ENCODE data around the gene TLK2.

The TLK2 gene

GRCh38 chr17:62616993-62617893 lies 138.6 kb downstream of the TLK2 start:
- Histone ChIP-seq H3K4me3 (replicated peaks; ENCODE audit: low read depth, low read length) (no peak overlapping the region), H3K36me3 (ENCODE audit: control insufficient read depth, insufficient read depth, low read length) (peaks cover 10% of the 10 kb centered on the region), H3K27me3 (replicated peaks; ENCODE audit: control insufficient read depth, insufficient read depth, low read length) (no peaks in the 10 kb centered on the region)
- DNase-seq (ENCODE audit: extremely low read depth, insufficient read length), result no peak
- no peak for TF ChIP-seq CTCF (IDR thresholded peaks at IDR 0.05; ENCODE audit: insufficient read depth, low read length, poor library complexity, severe bottlenecking)

DNA sequence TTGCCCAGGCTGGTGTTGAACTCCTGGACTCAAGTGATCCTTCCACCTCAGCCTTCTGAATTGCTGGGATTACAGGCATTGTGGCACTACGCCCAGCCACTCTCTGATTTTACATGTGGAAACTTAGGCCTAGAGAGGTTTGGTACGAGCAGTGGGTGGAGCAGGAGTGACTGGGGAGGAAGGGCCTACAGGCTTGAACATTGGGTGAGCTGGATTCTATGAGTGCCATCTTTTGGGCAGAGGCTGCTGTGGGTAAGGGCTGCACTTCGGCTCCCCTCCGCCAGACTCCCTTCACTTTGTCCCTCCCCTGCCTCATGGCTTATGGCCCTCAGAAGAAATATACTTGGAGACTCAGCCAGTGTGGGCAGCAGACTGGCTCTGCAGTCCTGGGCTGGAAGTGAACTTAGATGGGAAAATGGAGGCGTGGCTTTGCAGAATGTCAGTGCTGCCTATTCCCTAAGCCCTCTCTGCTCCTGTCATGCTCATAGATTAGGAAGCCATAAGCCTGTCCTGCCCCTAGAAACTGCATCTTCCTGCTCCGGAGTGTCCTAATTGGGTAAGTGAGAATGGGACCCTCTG lies 139.4 kb downstream of the TLK2 start:
- Histone ChIP-seq H3K4me3 (replicated peaks; ENCODE audit: low read depth, low read length) (no peak overlapping the region), H3K36me3 (ENCODE audit: control insufficient read depth, insufficient read depth, low read length) (peaks cover 10% of the 10 kb centered on the region), H3K27me3 (replicated peaks; ENCODE audit: control insufficient read depth, insufficient read depth, low read length) (no peaks in the 10 kb centered on the region)
- DNase-seq (ENCODE audit: extremely low read depth, insufficient read length), result no peak
- TF ChIP-seq CTCF (IDR thresholded peaks at IDR 0.05; ENCODE audit: insufficient read depth, low read length, poor library complexity, severe bottlenecking), result no peak

DNA sequence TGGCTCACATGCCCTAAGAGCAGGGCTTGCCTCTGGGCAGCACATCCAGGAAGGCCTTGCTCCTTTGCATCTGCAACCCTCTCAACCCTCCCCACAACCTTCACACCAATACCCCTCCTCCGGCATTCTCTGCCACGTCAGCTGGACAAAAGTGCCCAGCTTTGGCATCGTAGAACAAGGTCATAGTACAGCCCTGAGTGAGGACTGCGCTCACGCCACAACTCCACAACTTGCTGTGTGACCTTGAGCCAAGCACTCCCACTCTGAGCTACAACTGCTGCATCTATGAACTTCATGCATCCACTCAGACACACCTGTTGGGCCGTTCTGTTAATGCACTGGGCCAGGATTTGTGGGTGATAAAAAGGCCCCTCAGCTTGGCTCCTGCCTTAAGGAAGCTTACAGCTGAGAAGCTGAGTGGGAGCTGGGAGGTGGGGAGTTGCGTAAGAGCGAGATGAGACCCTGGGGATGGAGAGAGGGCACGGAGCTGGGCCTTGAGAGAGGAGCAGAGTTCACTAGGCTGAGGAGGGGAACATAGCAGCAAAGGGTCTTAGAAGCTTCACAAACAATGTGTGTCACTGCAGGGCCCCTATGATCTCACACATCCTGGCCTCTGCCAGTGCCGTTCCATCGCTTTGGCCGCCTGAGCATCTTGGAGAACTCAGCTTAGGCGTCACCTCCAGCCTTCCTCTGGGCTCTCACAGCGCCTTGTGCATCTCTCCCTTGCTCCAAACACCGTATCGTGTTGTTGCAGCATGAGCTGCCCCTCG lies 140.2 kb downstream of the TLK2 start:
- Histone ChIP-seq H3K4me3 (replicated peaks; ENCODE audit: low read depth, low read length) (no peak overlapping the region), H3K36me3 (ENCODE audit: control insufficient read depth, insufficient read depth, low read length) (peaks cover 10% of the 10 kb centered on the region), H3K27me3 (replicated peaks; ENCODE audit: control insufficient read depth, insufficient read depth, low read length) (no peaks in the 10 kb centered on the region)
- DNase-seq (ENCODE audit: extremely low read depth, insufficient read length), result no peak
- no peak for TF ChIP-seq CTCF (IDR thresholded peaks at IDR 0.05; ENCODE audit: insufficient read depth, low read length, poor library complexity, severe bottlenecking)

DNA sequence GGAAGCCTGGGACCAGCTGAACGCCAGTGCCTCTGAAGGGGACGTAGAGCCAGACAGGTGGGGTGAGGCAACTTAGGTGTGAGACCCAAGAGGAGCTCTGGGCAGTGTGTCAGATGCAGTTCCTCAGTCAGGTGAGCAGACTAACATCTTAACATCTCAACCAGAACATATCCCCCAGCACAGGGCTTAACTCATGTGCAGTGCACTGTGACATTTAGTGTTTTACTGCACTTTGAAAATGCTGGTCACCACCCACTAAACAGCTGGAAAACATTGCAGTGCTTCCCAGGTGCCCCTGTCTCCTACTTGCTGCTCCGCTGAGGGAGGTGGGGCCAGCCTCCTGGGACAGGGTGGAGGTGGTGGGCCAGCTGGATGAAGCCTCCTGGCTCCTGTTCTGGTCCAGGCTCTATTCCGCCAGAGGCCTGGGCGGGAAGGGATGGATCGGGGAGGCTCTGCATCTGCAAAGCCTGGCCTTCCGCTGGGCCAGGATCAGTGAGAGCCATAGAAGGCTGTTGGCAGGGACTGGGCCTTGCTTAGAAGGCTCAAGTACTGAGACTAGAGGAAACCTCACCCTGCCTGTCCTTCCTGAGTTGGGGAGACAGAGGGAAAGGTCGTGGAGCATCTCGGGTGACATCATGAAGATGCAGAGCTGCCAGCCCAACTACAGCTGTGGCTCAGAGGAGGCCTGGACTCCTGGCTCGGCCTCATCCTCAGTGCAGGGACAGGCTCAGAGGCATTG lies 141.0 kb downstream of the TLK2 start:
- peaks cover 7% of the 10 kb centered on the region for H3K36me3 ChIP-seq (ENCODE audit: control insufficient read depth, insufficient read depth, low read length)
- TF ChIP-seq CTCF (IDR thresholded peaks at IDR 0.05; ENCODE audit: insufficient read depth, low read length, poor library complexity, severe bottlenecking), result no peak
- H3K4me3 ChIP-seq (replicated peaks; ENCODE audit: low read depth, low read length), result no peak overlapping the region
- no peak for DNase-seq (ENCODE audit: extremely low read depth, insufficient read length)
- H3K27me3 ChIP-seq (replicated peaks; ENCODE audit: control insufficient read depth, insufficient read depth, low read length), result no peaks in the 10 kb centered on the region

DNA sequence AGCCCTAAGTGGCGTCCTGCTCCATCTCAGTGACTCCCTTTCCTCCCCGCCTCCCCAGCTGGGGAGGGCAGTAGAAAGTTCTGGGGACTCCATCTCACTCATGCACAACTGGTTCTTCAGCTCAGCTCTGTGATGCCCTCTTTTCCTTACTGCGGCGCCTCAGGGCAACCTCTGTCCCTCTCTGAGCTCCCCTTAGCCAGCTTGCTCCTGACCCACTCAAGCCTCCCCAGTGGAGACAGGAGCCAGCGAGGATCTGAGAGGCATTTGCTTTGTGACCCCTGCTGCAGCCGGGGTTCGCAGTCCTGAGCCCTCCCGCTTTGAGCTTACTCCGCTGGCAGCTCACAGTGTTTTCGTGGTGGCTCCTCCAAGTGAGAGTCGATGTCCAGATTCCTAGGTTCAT lies 142.6 kb downstream of the TLK2 start:
- H3K4me3 ChIP-seq (replicated peaks; ENCODE audit: low read depth, low read length), result no peak overlapping the region
- no peak for TF ChIP-seq CTCF (IDR thresholded peaks at IDR 0.05; ENCODE audit: insufficient read depth, low read length, poor library complexity, severe bottlenecking)
- no peak for DNase-seq (ENCODE audit: extremely low read depth, insufficient read length)
- H3K36me3 ChIP-seq (ENCODE audit: control insufficient read depth, insufficient read depth, low read length), result peaks cover 3% of the 10 kb centered on the region
- no peaks in the 10 kb centered on the region for H3K27me3 ChIP-seq (replicated peaks; ENCODE audit: control insufficient read depth, insufficient read depth, low read length)
